SK-N-SH treated with all-trans-retinoic acid at 6 μM for 48 hours (cell line): Measurements from ENCODE around the gene TMEM217.

Source experiments
- ARNTL ChIP-seq: fragments of 450-650 bp; formaldehyde crosslinking; IDR thresholded peaks from 2 replicates; pipeline ENCODE4 v1.5.0; 2020; ENCODE audit warnings: low read depth, mild to moderate bottlenecking, moderate library complexity, borderline replicate concordance
- CSRNP3 ChIP-seq: fragments of 250-450 bp; sonication (Bioruptor Pico); IDR thresholded peaks from 2 replicates; pipeline ENCODE4 v1.5.1; 2021; ENCODE audit warnings: mild to moderate bottlenecking, moderate library complexity
- TSHZ2 ChIP-seq: fragments of 250-450 bp; sonication (Bioruptor Pico); IDR thresholded peaks from 2 replicates; pipeline ENCODE4 v1.5.0; 2020; ENCODE audit warnings: mild to moderate bottlenecking, moderate library complexity
- ZC3H10 ChIP-seq: fragments of 250-450 bp; sonication (Bioruptor Pico); IDR thresholded peaks from 2 replicates; pipeline ENCODE4 v1.5.1; 2021; ENCODE audit warnings: mild to moderate bottlenecking, moderate library complexity
- ZFP30 ChIP-seq: fragments of 450-650 bp; formaldehyde crosslinking; IDR thresholded peaks from 2 replicates; pipeline ENCODE4 v1.5.0; 2022; ENCODE audit warnings: mild to moderate bottlenecking, moderate library complexity

DNA sequence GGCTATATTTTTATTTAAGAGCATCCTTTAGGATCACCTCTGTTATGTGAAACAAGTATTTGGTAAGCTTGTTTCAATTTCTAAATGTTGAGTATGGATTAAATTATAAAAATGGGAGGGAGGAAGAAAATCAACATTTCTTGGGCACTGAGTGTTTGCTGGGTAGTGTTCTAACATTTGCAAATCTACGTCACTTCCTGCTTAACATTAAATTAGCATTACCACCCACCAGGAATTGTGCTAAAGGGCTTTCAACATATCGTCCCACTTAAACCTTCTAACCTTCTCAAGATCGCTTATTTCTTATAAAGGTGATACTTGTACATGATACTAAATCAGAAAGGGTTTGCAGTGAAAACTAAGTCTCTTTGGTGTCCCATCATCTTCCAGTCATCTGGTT is 7.9 kb upstream of the TMEM217 start:
- TF ChIP-seq ZC3H10 (CRISPR knock-in tag) (no peak), CSRNP3 (CRISPR knock-in tag) (no peak), ZFP30 (CRISPR knock-in tag) (no peak), TSHZ2 (CRISPR knock-in tag) (no peak), ARNTL (CRISPR knock-in tag) (no peak)
